DMS53 (cell line): ENCODE results near the gene VWDE.
"Not testable (repeated sequence)": the region's sequence is repeated elsewhere in the genome, so short reads cannot be mapped to it uniquely, and the experiment has no call there.

Source experiments
- DNase-seq: peaks from one replicate; lab custom pipeline; 2025; lab: John Stamatoyannopoulos, UW

VWDE gene

GRCh38 chr7:12401538-12402364, 1.9 kb downstream of the VWDE start:
- no peak for DNase-seq

GRCh38 chr7:12398186-12398585, 5.5 kb downstream of the VWDE start:
- peak; percentile 7 for DNase-seq

- no peak for DNase-seq
Measured at GRCh38 chr7:12397671-12398070, 6.0 kb downstream of the VWDE start.

- DNase-seq: not testable (repeated sequence)
Measured at GRCh38 chr7:12396670-12397069, 7.0 kb downstream of the VWDE start.

- no peak for DNase-seq
Measured at GRCh38 chr7:12391922-12392615, 11.6 kb downstream of the VWDE start.

DNA sequence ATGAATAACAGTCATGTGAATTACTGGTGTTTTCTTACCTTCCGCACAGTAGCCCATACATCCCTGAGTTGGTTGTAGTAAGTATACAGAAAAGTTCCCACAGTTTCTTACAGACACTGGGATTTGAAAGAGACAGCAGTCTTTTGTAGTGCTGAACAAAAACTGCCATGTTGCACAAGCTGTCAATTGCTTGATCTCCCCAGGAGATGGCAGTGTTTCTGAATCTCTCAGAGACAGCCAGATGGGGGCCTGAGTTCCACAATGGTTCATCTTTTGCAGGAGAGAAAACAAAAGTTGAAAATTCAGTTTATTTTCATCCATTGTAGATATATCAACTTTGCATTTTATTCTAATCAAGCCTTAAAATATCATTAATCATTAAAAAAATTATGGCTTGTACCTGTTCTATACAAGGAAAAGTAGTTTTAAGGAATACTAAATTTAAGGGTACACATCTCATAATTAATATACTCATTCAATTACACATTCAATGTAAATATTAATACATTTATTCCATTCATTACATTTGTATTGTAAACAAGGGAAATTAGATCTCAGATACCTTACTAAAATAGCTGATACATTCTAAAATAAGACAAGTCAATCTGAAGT, 14.5 kb downstream of the VWDE start:
- peak; percentile 89 for DNase-seq

DNA sequence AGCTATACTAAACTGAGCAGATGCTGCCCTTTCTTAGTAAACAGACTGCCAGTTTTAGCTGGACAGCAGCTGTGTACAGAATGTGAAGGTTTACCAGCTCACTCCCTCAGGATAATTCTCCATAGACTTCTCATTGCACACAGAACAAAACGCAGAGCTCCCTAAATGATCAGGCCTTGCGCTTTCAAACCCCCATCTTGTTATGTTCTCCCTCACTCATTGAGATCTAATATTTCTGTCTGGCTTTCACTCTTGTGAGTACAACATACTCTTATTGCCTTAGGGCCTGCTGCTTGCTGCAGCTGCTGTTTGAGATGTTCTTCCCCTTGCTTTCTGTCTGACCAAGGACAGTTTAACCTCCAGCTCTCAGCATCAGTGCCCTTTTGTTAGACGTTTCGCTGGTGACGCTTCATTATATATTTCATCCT, 17.3 kb downstream of the VWDE start:
- peak; percentile 80 for DNase-seq

- peak; percentile 50 for DNase-seq
Measured at GRCh38 chr7:12385364-12385786, 18.3 kb downstream of the VWDE start.

DNA sequence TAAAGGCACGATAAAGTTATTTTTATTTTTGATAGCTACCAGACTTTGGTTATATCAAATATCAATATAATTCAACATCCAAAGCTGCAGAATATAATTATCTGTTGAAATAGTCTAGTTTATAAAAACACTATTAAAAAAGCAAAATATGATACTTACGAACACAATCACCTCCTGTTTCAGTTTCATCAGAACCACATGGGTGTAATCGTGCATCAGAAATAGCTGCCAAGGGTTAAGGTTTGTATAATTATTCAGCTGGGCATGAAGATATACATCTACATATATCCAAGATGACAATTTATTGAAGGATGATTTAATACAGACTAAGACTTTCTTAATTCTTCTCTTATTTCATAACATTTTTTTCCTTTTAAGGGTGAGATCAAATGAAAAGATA, 20.3 kb downstream of the VWDE start:
- no peak for DNase-seq

DNA sequence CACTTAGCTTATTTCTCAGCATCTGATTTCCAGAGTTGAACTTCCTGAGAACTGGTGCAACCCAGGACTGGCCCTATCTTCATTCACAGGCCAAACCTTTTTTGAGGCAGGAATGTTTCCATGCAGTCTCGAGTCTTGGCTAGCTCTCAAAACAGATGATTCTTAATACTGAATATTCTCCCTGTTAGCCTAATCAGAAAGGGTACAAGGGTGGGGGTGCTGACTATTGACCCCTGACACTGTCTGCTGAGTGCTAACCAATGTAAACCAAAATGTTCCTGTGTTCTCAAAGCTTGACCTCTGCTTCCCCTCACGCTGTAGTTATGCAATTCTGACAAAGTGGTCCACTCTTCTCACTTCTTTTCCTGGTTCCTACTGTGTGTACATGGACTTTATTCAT, 25.3 kb downstream of the VWDE start:
- no peak for DNase-seq

DNA sequence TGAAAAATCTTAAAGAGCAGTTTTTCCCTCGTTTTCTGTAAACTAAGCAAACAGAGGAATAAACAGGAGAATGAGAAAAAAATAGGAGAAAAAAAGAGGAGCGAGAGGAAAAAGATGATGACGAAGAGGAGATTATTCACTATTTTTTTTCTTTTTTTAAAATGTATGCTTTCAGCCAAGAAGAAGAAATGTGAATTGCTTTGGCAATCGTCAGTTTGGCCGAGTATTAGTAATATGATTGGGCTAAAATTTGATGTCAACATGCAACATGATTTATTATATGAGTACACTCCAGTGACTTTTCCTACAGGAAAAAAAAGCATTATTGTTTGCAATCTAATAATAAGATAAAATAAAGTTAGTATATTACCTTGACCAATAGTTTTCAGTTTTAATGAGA, 26.3 kb downstream of the VWDE start:
- DNase-seq: no peak

GRCh38 chr7:12373580-12374263, 29.9 kb downstream of the VWDE start:
- DNase-seq: no peak

DNA sequence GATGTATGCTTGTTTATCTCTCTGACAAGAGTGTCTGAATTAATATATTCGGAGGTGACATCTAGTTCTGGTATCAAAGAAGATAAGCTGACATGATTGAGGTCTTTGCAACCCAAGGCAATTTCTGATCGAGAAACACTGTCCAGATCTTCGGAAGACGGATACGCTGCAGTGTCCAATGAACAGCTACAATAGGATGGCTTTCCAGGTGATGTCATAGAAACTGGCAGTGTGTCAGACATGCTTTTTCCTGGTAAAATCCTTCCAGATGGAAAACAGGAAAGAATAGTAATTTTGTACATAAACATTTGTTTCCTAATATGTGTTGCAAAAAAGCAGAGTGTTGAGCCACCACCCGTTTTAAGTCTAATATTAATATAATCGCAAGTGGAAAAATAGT, 33.4 kb downstream of the VWDE start:
- DNase-seq: no peak

DNA sequence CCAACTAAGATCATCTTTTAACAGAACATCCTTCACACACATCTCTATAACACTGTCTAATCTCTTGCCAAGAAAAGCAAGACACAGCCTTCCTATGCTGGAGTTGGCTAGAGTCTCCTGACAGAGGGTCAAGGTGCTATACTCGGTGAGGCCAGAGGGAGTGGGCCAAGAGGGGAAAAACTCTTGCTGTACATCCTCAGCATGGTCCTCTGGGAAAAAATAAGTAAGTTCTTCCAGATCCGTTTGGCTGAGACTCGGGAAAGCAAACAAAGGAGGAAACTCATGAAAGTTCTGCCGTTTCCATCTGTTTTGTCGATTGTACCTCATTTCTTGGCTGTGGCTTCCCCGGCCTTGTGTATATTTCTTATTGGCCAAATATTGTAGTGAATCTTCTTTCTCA, 33.9 kb downstream of the VWDE start:
- DNase-seq: no peak

DNA sequence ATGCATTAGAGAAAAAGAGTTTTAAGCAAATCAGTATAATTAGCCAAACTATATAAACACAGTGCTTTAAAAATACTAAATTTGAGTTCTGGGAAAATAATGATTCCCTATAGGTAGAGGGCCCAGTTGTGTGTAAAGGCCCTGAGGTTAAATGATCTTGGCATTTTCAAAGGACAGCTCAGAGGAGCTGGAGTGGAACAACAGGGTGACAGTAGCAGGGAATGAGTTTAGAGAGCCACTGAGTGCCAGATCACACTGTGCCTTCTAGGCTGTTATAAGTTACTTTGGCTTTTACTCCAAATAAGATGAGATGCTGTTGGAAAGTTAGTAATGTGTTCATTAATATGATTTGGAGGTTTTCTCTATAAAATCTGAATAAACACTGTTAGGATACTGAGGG, 34.6 kb downstream of the VWDE start:
- DNase-seq: no peak

GRCh38 chr7:12360948-12361347, 42.7 kb downstream of the VWDE start:
- no peak for DNase-seq

GRCh38 chr7:12358694-12359093, 45.0 kb downstream of the VWDE start:
- no peak for DNase-seq

- no peak for DNase-seq
Measured at GRCh38 chr7:12357508-12357907, 46.2 kb downstream of the VWDE start.

DNA sequence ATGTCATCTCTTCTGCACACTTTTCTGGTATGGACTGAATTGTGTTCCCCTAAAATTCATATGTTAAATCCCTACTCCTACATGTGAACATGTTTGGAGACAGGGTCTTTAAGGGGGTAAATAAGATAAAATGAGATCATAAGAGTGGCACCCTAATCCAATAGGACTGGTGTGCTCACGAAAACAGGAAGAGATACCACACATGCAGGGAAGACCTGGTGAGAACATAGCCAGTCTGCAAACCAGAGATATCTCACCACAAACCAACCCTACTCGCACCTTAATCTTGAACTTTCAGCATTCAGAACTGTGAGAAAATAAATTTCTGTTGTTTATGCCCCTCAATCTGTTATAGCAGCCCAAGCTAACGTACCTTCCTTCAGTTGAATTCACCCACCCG, 51.8 kb downstream of the VWDE start:
- no peak for DNase-seq

- DNase-seq: no peak
Measured at GRCh38 chr7:12350971-12351370, 52.7 kb downstream of the VWDE start.

DNA sequence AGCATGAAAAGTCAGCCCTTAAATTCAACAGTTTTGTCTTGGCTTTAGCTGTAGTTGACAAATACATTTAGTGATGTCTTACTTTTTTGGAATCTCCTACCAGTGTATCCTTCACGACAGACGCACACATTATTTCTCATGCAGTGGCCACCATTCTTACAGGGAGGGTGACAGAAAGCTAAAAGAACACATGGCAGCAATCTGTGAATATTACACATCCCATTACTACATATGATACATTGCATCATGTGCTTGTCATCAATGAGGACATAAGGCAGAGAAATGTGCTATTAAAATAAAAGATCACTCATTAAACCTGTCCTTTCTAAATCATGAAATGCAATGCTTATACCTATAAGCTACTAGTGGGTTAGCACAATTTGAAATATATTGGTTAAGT, 66.6 kb downstream of the VWDE start:
- no peak for DNase-seq
